NCI-H2107 treated with DMSO at 0.1 percent for 48 hours (cell line): Measurements from ENCODE around the gene YPEL1.
"Not testable (repeated sequence)": the region's sequence is repeated elsewhere in the genome, so short reads cannot be mapped to it uniquely, and the experiment has no call there.

Experiments used
- DNase-seq: peaks from one replicate; lab custom pipeline; 2025; ENCODE audit not compliant: unreplicated experiment; lab: John Stamatoyannopoulos, UW

The YPEL1 gene

DNA sequence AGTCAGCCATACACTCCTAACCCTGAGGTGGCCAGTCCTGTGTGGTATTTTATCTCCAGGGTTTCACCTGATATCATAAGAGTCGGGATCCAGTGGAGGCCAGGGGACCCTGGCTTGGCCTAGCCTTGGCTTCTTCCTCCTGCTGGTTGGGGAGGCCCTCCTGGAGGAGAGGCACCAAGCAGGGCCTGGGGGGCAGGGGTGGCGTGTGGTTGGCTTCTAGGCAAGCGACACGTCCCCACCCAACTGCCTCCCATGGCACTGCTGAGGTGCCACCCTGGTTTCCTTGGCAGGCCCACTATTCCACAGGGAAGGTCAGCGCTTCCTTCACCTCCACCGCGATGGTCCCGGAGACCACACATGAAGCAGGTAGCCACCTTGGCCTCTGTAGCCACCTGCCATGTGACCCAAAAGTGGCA lies 49.4 kb downstream of the YPEL1 start:
- no peak for DNase-seq

GRCh38 chr22:21685164-21685513 lies 50.5 kb downstream of the YPEL1 start:
- DNase-seq = no peak

DNA sequence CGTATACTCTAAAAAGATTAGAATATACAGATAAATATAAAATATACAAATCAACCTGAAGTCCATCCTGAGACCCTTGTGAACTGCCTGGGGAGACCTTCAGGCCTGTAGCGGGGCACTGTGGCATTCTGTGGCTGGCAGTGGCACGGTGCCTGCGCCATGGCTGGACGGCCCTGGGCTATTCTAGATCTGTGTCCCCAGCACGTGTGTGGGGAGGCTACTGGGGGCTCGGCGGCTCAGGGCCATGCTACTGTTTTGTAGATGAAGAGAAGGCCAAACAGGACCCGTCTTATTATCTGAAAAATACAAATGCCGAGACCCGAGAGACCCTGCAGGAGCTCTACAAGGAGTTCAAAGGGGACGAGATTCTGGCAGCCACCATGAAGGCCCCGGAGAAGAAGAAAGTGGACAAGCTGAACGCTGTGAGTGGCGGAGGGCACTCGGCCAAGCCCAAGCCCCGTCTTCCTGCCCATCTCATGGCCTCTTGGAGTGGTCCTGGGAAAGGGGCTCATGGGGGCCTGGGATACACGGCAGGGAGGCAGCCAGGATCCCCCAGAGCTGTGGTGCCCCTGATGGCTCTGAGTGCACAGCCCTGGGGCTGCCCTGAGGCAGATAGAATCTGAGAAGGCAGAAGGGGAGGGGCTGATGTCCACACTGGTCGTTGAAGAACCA lies 51.0 kb downstream of the YPEL1 start:
- DNase-seq = no peak

- no peak for DNase-seq
These were observed 52.2 kb downstream of the YPEL1 start for GRCh38 chr22:21683401-21683811.

- DNase-seq = no peak
These were observed 53.0 kb downstream of the YPEL1 start for GRCh38 chr22:21682385-21683175.

- no peak for DNase-seq
These were observed 53.8 kb downstream of the YPEL1 start for GRCh38 chr22:21681566-21682370.

DNA sequence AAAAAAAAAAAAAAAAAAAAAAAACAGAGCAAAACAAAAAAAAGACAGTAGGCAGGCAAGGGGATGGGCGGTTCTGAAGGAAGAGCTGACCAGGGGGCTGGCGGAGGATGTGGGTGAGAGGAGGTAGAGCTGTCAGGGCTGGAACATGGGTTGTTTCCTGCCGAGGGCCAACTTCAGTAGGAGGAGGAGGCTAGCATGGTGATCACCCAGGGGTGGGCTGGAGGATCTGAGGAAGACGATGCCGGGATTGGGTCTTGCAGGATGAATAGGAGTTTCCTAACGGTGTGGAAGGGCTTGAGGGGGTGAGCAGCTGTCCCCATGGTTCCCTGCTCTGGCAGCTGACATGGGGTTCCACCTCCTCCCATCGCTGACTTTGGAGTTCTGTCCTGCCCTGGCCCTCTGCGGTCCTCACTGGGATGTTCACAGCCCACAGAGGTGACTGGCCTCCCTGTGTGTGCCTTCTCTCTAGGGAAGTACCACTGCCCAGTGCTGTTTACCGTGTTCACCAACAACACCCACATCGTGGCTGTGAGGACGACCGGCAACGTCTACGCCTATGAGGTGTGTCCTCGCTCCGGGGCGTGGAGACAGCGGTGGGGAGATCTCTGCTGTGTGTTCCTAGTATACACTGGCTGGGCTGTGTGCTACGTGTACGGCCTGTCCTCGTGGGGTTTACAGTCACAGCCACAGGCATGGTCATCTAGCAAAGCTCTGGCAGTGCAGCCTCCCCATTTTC lies 54.6 kb downstream of the YPEL1 start:
- no peak for DNase-seq

DNA sequence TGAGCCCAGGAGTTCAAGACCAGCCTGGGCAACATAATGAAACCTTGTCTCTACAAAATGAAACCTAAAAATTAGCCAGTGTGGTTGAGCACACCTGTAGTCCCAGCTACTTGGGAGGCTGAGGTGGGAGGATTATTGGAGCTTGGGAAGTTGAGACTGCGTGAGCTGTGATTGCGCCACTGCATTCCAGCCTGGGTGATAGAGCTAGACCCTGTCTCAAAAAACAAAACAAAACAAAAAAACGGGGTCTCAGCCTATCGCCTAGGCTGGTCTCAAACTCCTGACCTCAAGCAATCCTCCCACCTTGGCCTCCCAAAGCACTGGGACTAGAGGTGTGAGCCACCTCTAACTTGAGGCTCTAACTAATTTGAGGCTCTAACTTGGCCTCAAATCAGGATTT lies 56.2 kb downstream of the YPEL1 start:
- DNase-seq = no peak

GRCh38 chr22:21678842-21679241 lies 56.8 kb downstream of the YPEL1 start:
- DNase-seq = not testable (repeated sequence)

GRCh38 chr22:21677606-21678443 lies 57.8 kb downstream of the YPEL1 start:
- no peak for DNase-seq

DNA sequence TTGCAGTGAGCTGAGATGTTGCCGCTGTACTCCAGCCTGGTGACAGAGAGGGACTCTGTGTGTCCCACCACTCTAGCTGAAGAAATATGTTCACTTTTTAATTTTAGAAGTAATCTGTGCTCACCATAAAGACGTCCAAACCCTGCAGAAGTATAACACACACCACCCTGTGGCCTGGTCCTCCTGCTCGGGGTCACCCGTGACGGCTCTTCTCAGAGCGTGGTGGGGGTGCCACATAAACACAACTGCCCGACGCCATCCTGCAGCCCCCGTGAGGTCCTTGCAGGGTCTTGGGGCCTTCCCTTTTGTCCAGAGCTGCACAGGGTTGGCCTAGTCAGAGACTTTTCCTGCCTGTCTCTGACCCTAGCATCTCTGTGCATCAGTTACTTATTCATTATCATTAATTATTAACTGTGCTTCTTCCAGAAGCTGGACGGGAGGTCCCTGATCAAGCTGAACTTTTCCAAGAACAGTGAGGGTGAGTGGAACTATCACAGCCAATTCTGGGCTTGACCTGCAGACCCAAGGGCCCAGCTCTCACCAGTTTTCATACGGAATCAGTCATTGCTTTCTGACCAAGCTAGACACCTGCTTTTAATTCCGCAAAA lies 60.9 kb downstream of the YPEL1 start:
- no peak for DNase-seq

DNA sequence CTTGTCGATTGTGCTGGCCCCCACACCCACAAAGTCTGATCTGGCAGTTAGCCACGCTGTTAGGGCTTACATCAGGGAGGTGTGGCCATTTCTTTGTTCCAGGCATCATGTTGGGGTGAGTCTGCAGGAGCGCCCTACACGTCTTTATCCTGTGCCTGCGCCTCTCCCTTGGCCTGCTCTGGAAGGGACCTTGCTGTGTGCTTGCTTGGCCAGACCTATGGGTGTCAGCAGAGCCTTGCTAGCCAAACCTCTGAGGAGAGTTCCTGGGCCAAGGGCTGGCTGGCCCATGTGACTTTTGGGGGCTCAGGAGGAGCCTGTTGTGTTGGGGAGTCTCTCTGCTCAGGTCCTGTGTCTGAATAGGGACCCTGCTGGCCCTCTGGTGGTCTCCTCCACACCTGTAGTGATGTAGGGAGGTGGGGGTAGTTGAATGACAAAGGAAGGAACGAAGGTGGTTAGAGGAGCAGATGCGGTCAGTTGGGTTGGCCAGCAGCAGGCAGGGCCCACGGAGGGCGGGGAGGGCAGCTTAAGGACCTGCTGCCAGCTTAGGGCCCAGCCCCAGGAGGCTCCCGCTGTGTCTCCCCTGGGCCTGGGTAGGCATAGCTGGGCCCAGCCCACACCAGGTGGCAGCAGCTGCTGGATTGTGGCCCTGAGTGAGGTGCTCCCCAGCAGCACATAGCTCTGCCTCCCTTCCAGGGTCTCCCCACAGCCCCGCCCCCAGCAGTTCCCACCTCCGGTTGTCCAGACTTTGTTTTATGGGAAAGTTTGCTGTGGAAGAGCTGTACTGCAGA lies 61.9 kb downstream of the YPEL1 start:
- DNase-seq = no peak

GRCh38 chr22:21672107-21672629 lies 63.4 kb downstream of the YPEL1 start:
- no peak for DNase-seq

DNA sequence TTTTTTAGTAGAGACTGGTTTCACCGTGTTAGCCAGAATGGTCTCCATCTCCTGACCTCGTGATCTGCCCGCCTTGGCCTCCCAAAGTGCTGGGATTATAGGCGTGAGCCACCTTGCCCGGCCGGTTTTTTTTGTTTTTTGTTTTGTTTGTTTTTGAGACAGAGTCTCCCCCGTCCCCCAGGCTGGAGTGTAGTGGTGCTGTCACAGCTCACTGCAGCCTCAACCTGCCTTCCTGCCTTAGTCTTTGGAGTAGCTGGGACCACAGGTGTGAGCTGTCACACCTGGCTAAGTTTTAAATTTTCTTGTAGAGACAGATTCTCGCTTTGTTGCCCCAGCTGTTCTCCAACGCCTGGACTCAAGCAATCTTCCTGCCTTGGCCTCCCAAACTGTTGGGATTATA lies 66.6 kb downstream of the YPEL1 start:
- DNase-seq = no peak

DNA sequence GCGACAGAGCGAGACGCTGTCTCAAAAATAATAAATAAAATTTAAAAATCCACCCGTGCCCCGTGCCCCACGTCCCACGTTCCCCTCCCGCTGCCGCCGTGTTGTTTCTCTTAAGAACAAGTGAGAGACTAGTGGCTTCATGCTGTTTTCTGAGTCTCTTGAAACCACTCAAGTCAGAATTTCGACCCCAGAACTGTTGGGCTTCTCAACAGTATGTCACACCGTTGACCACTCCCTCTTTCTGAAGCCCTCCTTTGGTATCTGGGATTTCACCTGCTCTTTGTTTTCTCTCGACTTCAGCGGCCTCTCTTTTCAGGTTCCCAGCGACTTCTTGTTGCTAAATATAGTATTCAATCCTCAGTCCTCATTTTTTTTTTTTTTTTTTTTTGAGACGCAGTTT lies 68.8 kb downstream of the YPEL1 start:
- DNase-seq = no peak

DNA sequence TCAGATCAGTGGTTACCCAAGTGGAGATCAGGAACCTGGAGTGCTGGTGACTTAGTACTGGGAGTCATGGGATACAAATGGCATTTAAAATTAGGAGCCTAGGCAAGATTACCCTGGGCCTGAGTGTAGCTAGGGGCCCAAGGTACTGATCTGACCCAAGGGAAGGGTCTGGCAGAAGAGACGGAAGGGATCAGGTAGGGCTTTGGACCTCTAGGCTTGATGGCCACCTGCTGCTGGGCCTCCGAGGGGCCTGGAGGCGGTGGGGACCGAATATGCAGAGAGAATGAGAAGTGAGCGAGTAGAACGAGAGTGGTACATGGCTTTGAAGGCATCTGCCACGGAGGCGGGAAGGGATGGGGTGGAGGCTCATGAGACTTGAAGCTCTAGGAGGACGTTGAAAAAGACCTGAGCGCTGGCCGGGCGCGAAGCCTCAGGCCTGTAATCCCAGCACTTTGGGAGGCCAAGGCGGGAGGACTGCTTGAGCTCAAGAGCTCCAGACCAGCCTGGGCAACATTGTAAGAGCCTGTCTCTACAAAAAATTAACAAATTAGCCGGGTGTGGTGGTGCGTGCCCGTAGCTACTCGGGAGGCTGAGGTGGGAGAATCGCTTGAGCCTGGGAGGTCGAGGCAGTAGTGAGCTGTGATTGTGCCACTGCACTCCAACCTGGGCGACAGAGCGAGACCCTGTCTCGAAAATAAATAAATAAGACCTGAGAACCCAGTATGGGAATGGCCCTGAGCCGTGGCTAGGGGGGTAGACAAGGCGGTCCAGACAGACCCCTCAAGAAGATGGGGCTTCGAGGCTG lies 70.3 kb downstream of the YPEL1 start:
- DNase-seq = no peak

GRCh38 chr22:21663738-21664137 lies 71.9 kb downstream of the YPEL1 start:
- no peak for DNase-seq

- no peak for DNase-seq
These were observed 73.6 kb downstream of the YPEL1 start for GRCh38 chr22:21661991-21662390.
